BJ (cell line): ENCODE measurements around the gene SMARCA2. TPM values are rescaled to one million over a fixed set of nuclear protein-coding genes. Genes with fewer than 3 reads are reported as not detected.
A peak's percentile ranks its signal among the peaks of the same experiment; 100 is the strongest.

Experiments used
- CTCF ChIA-PET: fragments of 350-600 bp; formaldehyde crosslinking; extraction: SDS; loops from one replicate; lab custom pipeline; 2021; ENCODE audit warnings: antibody characterized with exemption, inconsistent platforms; lab: Yijun Ruan, JAX
- POLR2A ChIA-PET: fragments of 300-600 bp; sonication (Branson Sonifier 250); formaldehyde crosslinking; extraction: SDS; loops from one replicate; lab custom pipeline; 2021; ENCODE audit warnings: antibody characterized with exemption; lab: Charles Lee
- DNase-seq: peaks from one replicate; pipeline ENCODE4 v3.0.0-alpha.2; 2011; ENCODE audit warnings: low read depth
- H3K27me3 ChIP-seq: 2 replicates; pipeline ENCODE4 v1.6.0; 2011; ENCODE audit warnings: low read length; ENCODE audit not compliant: control insufficient read depth, insufficient read depth
- H3K36me3 ChIP-seq: 2 replicates; pipeline ENCODE4 v1.5.1; 2011; ENCODE audit warnings: low read length; ENCODE audit not compliant: control insufficient read depth, insufficient read depth
- H3K4me3 ChIP-seq: 2 replicates; pipeline ENCODE4 v1.5.1; 2011; ENCODE audit warnings: low read depth, mild to moderate bottlenecking, control low read depth, low read length
- polyA plus RNA-seq: library from polyadenylated mRNA; depleted of rRNA; stranded (reverse); fragments of >200 nt; gene quantifications from 2 replicates; pipeline ENCODE4 v1.2.3, GENCODE V29; 2011
- TF ChIP-seq, protein P1 (sequence below): IDR thresholded peaks from 2 replicates; pipeline ENCODE4 v1.5.1; 2011; ENCODE audit warnings: low read depth, mild to moderate bottlenecking, control low read depth, inconsistent platforms, low read length, moderate library complexity; ENCODE audit not compliant: insufficient read depth

The SMARCA2 gene
- polyA plus RNA-seq, 1 experiment, result 67.4 TPM

GRCh38 chr9:2059274-2059929 lies 44.3 kb downstream of the SMARCA2 start:
- TF ChIP-seq, protein P1, sequence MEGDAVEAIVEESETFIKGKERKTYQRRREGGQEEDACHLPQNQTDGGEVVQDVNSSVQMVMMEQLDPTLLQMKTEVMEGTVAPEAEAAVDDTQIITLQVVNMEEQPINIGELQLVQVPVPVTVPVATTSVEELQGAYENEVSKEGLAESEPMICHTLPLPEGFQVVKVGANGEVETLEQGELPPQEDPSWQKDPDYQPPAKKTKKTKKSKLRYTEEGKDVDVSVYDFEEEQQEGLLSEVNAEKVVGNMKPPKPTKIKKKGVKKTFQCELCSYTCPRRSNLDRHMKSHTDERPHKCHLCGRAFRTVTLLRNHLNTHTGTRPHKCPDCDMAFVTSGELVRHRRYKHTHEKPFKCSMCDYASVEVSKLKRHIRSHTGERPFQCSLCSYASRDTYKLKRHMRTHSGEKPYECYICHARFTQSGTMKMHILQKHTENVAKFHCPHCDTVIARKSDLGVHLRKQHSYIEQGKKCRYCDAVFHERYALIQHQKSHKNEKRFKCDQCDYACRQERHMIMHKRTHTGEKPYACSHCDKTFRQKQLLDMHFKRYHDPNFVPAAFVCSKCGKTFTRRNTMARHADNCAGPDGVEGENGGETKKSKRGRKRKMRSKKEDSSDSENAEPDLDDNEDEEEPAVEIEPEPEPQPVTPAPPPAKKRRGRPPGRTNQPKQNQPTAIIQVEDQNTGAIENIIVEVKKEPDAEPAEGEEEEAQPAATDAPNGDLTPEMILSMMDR, result no peak
- no peaks in the 10 kb centered on the region for H3K27me3 ChIP-seq
- DNase-seq, result no peak
- POLR2A ChIA-PET, result no interaction called here
- H3K4me3 ChIP-seq, result no peak overlapping the region
- peaks cover 5% of the 10 kb centered on the region for H3K36me3 ChIP-seq
- CTCF ChIA-PET, result no interaction called here

GRCh38 chr9:2060424-2060823 lies 45.3 kb downstream of the SMARCA2 start:
- TF ChIP-seq, protein P1, result no peak
- Histone ChIP-seq H3K4me3 (no peak overlapping the region), H3K36me3 (peaks cover 5% of the 10 kb centered on the region), H3K27me3 (no peaks in the 10 kb centered on the region)
- POLR2A ChIA-PET, result no interaction called here
- no peak for DNase-seq
- CTCF ChIA-PET, result no interaction called here

DNA sequence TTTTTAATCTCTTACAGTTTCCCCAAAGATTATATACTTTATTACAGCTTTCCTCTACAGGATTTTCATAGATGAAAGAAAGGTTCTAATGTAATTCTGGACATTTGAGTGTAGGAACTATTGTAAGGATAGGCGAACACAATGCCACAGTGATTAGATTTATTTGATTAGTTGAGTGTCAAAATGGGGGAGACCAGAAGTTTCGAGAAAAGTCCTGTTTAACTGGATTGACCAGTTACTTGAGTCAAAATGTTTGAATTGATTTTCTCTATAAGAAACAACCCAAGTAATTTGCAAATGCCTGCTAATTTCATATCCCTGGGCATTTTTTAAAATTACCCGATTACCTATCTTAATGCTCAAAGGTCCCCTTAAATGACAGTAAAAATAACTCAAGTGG lies 50.6 kb downstream of the SMARCA2 start:
- CTCF ChIA-PET, result interaction anchor here (1.0 kb wide), 1 partner anchor 17 kb away, joined by 3 read pairs; no protein-coding TSS in a partner anchor
- Histone ChIP-seq H3K27me3 (no peaks in the 10 kb centered on the region), H3K4me3 (no peak overlapping the region), H3K36me3 (peaks cover 5% of the 10 kb centered on the region)
- no peak for DNase-seq
- TF ChIP-seq, protein P1, result no peak
- POLR2A ChIA-PET, result no interaction called here

DNA sequence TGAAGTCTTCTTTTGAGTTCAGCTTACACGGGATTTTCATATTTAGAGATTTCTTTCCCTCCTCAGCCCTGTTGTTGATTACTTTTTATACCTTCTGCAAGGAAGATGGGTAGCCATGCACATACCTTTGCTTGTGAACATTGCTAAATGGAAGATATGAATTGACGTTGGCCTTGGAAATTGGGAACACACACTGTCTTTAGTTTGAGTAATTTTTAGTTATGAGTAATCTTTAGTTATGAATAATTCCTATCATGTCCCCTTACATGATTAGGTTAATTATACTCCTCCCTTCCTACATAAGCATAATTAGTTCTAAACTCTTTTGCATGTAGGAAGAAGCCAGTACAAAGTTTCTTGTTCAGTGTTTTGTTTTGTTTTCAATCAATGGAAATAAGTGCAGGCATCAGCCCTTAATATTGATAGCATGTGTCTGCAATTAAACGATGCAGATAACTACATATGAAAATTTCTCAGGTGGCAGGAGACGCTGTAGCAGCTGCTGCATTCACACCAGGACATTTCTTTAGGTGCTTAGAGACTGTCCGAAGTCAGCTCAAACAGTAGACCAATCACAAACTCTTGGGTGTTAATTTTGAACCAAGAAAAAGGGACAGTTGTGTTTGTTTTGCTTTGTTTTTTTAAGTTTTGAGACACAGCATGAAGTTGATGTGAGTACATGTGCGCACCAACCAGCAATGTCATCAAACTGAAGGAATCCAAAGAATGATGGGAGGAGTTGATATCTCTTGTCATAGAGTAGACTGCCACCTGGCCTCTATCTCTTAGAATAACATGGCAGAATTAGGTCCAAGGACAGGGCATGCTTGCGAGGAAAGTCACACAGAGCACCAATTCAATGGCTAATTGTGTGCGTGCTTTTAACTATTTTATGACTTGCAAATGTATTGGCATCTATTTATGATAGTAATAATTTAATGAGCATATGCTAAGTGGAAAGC lies 51.4 kb downstream of the SMARCA2 start:
- POLR2A ChIA-PET, result no interaction called here
- DNase-seq, result no peak
- CTCF ChIA-PET, result no interaction called here

More for the DNA sequence above, 51.4 kb downstream of the SMARCA2 start:
- TF ChIP-seq, protein P1, result peak; percentile 53
- H3K27me3 ChIP-seq, result no peaks in the 10 kb centered on the region
- peaks cover 5% of the 10 kb centered on the region for H3K36me3 ChIP-seq
- no peak overlapping the region for H3K4me3 ChIP-seq
